ENCODE results near the gene TBX20.

DNA sequence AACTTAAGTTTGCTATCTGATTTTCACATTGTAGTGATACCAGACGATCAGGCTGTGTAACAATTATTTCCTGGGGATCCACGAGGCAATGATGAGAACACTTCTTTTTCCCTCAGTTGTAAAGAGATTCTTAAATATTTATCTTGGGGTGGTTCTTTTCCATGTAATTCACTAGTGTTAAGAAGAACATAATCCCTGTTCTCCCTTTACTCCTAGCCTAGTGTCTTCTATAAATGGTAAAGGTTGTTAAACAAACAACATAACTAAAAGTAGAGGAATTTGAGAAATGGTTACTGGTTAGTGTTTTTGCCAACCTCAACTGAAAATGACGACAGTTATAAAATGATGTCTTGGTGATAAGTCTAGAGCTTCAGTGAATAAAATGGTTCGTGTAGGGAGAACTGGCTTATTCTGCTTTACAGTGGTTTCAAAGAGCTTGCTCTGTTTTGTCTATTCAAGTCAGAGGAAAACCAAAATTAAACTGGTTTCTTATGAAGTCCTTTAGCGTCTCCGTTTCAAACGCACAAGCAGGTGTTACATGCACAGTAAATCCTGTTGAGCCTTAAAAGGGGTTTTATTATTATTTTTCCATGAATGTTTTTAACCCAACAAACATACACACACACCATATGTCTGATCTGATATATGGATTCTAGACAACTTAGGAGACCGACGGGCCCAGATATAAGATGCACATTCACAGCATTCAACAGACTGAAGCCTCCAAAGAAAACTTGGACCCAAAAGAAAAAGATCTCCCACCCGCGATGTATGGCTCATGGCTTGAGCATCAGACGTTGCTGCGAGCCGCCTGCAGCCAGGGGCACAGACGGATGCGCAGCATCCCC is 1.1 kb downstream of the TBX20 start:
- TF ChIP-seq, protein P1, sequence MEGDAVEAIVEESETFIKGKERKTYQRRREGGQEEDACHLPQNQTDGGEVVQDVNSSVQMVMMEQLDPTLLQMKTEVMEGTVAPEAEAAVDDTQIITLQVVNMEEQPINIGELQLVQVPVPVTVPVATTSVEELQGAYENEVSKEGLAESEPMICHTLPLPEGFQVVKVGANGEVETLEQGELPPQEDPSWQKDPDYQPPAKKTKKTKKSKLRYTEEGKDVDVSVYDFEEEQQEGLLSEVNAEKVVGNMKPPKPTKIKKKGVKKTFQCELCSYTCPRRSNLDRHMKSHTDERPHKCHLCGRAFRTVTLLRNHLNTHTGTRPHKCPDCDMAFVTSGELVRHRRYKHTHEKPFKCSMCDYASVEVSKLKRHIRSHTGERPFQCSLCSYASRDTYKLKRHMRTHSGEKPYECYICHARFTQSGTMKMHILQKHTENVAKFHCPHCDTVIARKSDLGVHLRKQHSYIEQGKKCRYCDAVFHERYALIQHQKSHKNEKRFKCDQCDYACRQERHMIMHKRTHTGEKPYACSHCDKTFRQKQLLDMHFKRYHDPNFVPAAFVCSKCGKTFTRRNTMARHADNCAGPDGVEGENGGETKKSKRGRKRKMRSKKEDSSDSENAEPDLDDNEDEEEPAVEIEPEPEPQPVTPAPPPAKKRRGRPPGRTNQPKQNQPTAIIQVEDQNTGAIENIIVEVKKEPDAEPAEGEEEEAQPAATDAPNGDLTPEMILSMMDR (IDR thresholded peaks at IDR 0.05), result no peak
- no peak for TF ChIP-seq POLR2A (IDR thresholded peaks at IDR 0.05)
- TF ChIP-seq POLR2AphosphoS5 (IDR thresholded peaks at IDR 0.05), result no peak
